Stimulated activated memory B cell treated with anti-CD40 and anti-IgM and Interleukin-4, amounts not matched to agents 10 μg/mL and 1 μg/mL and 100 μg/mL, for 72 hours (primary cell): Measurements from ENCODE around the gene USF1.
A peak's percentile ranks its signal among the peaks of the same experiment; 100 is the strongest.
"Not testable (repeated sequence)": the region's sequence is repeated elsewhere in the genome, so short reads cannot be mapped to it uniquely, and the experiment has no call there.

Experiments
- ATAC-seq: fragments of 150-1000 bp; cut with Tn5 transposase; 2 replicates; pipeline ENCODE4 v1.10.0; 2021
- H3K27ac Mint-ChIP-seq: one replicate; pipeline ENCODE4 v1.8.0; 2022; ENCODE audit warnings: mild to moderate bottlenecking, mixed read lengths
- H3K27me3 Mint-ChIP-seq: one replicate; pipeline ENCODE4 v1.8.0; 2022; ENCODE audit warnings: mixed read lengths
- H3K36me3 Mint-ChIP-seq: one replicate; pipeline ENCODE4 v1.8.0; 2022; ENCODE audit warnings: mixed read lengths
- H3K4me1 Mint-ChIP-seq: one replicate; pipeline ENCODE4 v1.8.0; 2022; ENCODE audit warnings: mixed read lengths
- H3K4me3 Mint-ChIP-seq: one replicate; pipeline ENCODE4 v1.8.0; 2022; ENCODE audit warnings: mild to moderate bottlenecking, moderate library complexity, mixed read lengths
- H3K9me3 Mint-ChIP-seq: one replicate; pipeline ENCODE4 v1.8.0; 2022; ENCODE audit warnings: mixed read lengths

Gene USF1

DNA sequence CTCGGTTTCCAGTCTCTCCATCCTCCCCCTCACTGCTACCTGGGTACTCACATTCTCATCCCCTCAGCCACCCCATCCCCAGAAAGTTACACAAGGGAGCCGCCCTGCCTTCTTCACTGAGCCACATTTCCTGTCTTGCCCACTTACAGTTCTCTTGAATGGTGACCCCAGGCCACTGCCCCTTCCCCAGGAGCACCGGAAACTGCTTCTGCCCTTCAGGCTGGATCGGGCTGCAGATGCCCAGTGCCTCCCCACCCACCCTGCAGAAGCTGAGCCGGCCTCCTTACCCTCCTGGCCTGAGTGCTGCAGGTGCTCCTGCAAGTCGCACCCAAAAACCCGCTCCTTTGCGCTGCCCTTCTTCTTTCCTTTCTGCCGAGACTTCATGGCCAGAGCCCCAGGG lies 23.5 kb upstream of the USF1 start:
- Mint-ChIP-seq H3K4me1 (peaks cover 53% of the 10 kb centered on the region), H3K27ac (peak overlapping the region; percentile 94)

GRCh38 chr1:161068306-161069234 lies 22.8 kb upstream of the USF1 start:
- H3K4me1 Mint-ChIP-seq = peaks cover 60% of the 10 kb centered on the region
- peak overlapping the region; percentile 94 for H3K27ac Mint-ChIP-seq
- H3K27me3 Mint-ChIP-seq = no peaks in the 10 kb centered on the region
- peak overlapping the region; percentile 93 for H3K4me3 Mint-ChIP-seq
- H3K9me3 Mint-ChIP-seq = no peaks in the 10 kb centered on the region
- H3K36me3 Mint-ChIP-seq = peaks cover 43% of the 10 kb centered on the region
- ATAC-seq = peak; percentile 84

More for the DNA sequence above, 23.5 kb upstream of the USF1 start:
- no peak for ATAC-seq
- Mint-ChIP-seq H3K36me3 (peaks cover 38% of the 10 kb centered on the region), H3K27me3 (no peaks in the 10 kb centered on the region), H3K4me3 (peak overlapping the region; percentile 93), H3K9me3 (no peaks in the 10 kb centered on the region)

DNA sequence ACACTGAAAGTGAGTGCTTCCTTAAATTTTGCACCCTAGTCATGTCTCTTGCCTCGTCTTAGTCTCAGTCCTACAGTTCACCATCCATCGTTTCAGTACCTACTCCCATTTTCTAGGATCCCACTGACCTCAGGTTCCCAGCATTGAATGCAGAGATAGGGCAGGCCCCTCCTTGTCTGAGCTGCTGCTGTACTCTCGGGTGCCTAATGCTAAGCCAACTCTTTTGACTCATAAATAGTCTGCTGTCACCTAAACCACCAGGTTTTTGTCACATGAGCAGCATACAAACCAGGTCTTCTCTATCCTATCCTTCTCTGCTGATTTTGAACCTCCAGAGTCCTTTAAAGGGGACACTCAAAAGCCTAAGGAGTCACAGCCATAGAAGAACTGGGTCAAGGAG lies 20.9 kb upstream of the USF1 start:
- no peak for ATAC-seq
- Mint-ChIP-seq H3K36me3 (peaks cover 50% of the 10 kb centered on the region), H3K27me3 (no peaks in the 10 kb centered on the region), H3K9me3 (no peaks in the 10 kb centered on the region), H3K4me3 (peak overlapping the region; percentile 93), H3K4me1 (peaks cover 72% of the 10 kb centered on the region), H3K27ac (peak overlapping the region; percentile 94)

DNA sequence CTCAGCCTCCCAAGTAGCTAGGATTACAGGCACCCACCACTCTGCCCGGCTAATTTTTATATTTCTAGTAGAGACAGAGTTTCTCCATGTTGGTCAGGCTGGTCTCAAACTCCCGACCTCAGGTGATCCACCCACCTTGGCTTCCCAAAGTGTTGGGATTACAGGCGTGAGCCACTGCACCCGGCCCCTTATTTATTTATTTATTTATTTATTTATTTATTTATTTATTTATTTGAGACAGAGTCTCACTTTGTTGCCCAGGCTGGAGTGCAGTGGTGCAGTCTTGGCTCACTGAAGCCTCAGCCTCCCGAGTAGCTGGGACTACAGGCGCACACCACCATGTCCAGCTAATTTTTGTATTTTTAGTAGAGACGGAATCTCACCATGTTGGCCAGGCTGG lies 19.9 kb upstream of the USF1 start:
- not testable (repeated sequence) for H3K4me3 Mint-ChIP-seq, H3K9me3 Mint-ChIP-seq, ATAC-seq, H3K27me3 Mint-ChIP-seq, H3K27ac Mint-ChIP-seq
- peaks cover 70% of the 10 kb centered on the region for H3K4me1 Mint-ChIP-seq
- H3K36me3 Mint-ChIP-seq = peaks cover 52% of the 10 kb centered on the region

DNA sequence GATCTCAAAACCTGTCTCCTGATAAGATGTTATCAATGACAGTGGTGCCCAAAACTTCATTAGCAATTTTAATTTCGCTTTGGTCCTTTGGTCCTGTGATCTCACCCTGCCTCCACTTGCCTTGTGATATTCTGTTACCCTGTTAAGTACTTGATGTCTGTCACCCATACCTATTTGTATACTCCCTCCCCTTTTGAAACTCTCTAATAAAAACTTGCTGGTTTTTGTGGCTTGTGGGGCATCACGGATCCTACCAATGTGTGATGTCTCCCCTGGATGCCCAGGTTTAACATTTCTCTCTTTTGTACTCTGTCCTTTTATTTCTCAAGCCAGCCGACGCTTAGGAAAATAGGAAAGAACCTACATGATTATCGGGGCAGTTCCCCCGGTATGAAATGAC lies 18.2 kb upstream of the USF1 start:
- H3K36me3 Mint-ChIP-seq = peaks cover 61% of the 10 kb centered on the region
- H3K9me3 Mint-ChIP-seq, H3K4me3 Mint-ChIP-seq: not testable (repeated sequence)

DNA sequence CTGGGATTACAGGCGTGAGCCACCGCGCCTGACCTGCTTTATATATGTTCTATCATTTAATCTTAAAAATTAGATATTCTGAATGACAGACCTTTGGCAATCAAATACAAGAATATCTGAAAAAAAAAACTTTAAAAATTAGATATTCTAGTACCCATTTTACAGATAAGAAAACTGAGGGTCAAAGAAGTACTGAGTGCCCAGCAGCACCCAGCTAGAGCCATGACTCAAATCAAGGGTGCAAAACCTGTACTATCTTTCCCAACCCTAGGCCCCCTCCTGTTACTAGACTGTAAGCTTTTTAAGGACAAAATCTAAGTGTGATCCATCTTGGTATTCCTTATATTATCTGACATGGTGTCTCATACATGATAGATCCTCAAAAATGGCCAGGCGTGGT lies 15.6 kb upstream of the USF1 start:
- no peak for ATAC-seq
- H3K4me3 Mint-ChIP-seq = no peak overlapping the region
- H3K27me3 Mint-ChIP-seq = no peaks in the 10 kb centered on the region
- no peaks in the 10 kb centered on the region for H3K9me3 Mint-ChIP-seq
- no peak overlapping the region for H3K27ac Mint-ChIP-seq
- peaks cover 52% of the 10 kb centered on the region for H3K36me3 Mint-ChIP-seq
- H3K4me1 Mint-ChIP-seq = peaks cover 67% of the 10 kb centered on the region

More for the DNA sequence above, 18.2 kb upstream of the USF1 start:
- peak overlapping the region; percentile 78 for H3K27ac Mint-ChIP-seq
- not testable (repeated sequence) for ATAC-seq, H3K27me3 Mint-ChIP-seq
- H3K4me1 Mint-ChIP-seq = peaks cover 88% of the 10 kb centered on the region

- no peaks in the 10 kb centered on the region for H3K27me3 Mint-ChIP-seq
- peak overlapping the region; percentile 49 for H3K27ac Mint-ChIP-seq
- peaks cover 55% of the 10 kb centered on the region for H3K36me3 Mint-ChIP-seq
- H3K9me3 Mint-ChIP-seq = no peaks in the 10 kb centered on the region
- no peak for ATAC-seq
- H3K4me1 Mint-ChIP-seq = peaks cover 53% of the 10 kb centered on the region
- H3K4me3 Mint-ChIP-seq = no peak overlapping the region
Measured at GRCh38 chr1:161059293-161059692, 13.5 kb upstream of the USF1 start.

GRCh38 chr1:161054805-161055204 lies 9.0 kb upstream of the USF1 start:
- no peak for ATAC-seq
- H3K27ac Mint-ChIP-seq = no peak overlapping the region
- peaks cover 68% of the 10 kb centered on the region for H3K36me3 Mint-ChIP-seq
- peaks cover 21% of the 10 kb centered on the region for H3K4me1 Mint-ChIP-seq
- H3K27me3 Mint-ChIP-seq = no peaks in the 10 kb centered on the region
- no peaks in the 10 kb centered on the region for H3K9me3 Mint-ChIP-seq
- H3K4me3 Mint-ChIP-seq = no peak overlapping the region

DNA sequence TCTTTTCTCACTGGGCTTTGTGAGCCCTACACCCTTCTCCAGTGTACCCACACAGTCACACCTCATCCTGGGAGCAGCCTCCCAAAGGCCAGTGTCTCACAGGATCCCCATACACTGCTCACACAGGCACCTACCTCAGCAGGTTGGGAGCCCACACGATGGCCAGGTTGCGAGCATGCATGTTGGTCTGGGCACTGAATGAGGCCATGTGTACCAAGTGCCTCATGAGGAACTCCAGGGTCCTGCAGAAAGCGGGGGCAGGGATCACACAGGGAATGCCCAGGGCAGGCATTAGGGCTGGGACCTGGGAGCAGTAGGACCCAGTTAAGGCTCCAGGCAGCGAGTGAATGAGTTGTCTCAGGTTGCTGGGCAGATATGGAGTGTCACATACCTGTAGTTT lies 8.5 kb upstream of the USF1 start:
- no peak overlapping the region for H3K4me3 Mint-ChIP-seq
- no peaks in the 10 kb centered on the region for H3K9me3 Mint-ChIP-seq
- H3K27ac Mint-ChIP-seq = no peak overlapping the region
- H3K4me1 Mint-ChIP-seq = peaks cover 20% of the 10 kb centered on the region
- H3K36me3 Mint-ChIP-seq = peaks cover 68% of the 10 kb centered on the region
- no peaks in the 10 kb centered on the region for H3K27me3 Mint-ChIP-seq
- ATAC-seq = no peak

DNA sequence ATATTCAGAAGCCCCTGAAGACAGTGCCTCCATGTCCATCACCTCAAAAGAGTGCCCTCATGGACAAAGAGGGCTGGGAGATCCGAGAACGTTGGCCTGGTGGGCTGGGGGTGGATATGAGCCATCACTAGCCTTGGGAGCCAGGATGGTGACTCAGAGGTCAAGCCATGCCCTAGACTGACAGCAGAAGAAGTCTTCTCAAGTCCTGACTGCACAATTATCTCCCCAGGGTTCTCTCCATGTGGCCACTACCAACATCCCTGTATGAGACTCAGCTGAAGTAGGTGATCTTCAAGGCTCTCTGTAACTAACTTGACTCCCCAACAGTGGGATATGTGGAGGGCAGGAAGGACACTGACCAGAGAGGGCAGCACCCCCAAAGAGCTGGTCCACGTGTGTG lies 7.1 kb upstream of the USF1 start:
- Mint-ChIP-seq H3K9me3 (no peaks in the 10 kb centered on the region), H3K36me3 (peaks cover 77% of the 10 kb centered on the region), H3K4me3 (no peak overlapping the region), H3K27ac (peak overlapping the region; percentile 46), H3K4me1 (peaks cover 29% of the 10 kb centered on the region), H3K27me3 (no peaks in the 10 kb centered on the region)
- ATAC-seq = no peak

DNA sequence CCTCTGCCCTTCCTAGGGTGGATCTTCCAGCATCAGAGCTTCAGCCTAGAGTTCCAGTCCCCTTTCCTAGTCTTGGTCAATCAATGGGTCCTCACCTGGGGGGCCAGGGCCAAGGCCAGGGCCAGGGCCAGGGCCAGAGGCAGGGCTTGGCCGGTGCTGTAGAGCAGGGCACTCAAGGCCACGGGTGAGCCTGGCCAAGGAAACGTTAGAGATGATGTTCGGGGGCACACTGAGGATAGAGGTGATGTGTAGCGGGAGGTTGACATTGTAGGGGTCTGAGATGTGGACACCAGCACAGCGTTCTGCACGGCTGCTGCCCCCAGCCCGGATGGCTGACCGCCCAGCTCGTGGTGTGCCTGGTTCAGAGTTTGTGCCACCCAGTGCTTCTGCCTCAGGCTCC lies 5.4 kb upstream of the USF1 start:
- ATAC-seq = no peak
- H3K36me3 Mint-ChIP-seq = peaks cover 67% of the 10 kb centered on the region
- H3K27ac Mint-ChIP-seq = peak overlapping the region; percentile 53
- no peaks in the 10 kb centered on the region for H3K9me3 Mint-ChIP-seq
- peaks cover 43% of the 10 kb centered on the region for H3K4me1 Mint-ChIP-seq
- H3K4me3 Mint-ChIP-seq = no peak overlapping the region
- no peaks in the 10 kb centered on the region for H3K27me3 Mint-ChIP-seq

DNA sequence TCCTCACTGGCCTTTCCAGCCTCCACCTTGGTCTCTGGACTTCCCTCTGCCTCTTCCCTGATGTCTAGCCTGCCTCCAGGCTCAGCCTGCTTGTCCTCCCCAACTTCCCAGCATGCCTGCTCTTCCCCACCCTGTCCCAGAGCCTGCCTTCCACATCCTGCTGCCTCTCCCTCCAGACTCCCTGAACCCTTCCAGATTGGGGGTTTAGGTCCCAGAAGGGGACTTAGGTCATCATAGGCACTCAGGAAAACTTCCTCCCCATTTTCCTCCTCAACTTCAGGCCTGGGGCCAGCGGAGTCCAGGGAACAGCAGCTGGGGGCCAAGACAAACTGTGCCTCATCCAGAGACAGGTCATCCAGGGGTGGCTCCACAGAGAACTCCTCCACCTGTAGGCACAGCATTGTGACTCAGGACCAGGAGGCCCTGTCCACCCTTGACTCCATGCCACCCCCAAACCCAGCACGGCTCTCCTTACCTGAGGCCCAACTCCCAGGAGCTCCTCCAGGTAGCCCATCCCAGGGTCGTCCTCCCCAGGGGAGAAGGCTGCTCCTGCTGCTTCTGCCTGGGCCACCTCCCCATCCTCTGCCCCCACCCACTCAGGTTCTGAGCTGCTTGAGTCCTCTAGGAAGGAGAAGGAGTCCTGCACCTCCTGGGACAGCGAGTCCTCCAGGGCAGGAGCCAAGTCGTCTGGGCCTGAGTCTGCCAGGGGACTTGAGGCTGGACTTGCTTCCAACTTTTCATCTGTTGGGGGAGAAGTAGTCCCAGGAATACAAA lies 3.4 kb upstream of the USF1 start:
- no peak overlapping the region for H3K4me3 Mint-ChIP-seq
- H3K27ac Mint-ChIP-seq = peak overlapping the region; percentile 95
- H3K36me3 Mint-ChIP-seq = peaks cover 58% of the 10 kb centered on the region
- H3K27me3 Mint-ChIP-seq = no peaks in the 10 kb centered on the region
- no peak for ATAC-seq
- H3K4me1 Mint-ChIP-seq = peaks cover 45% of the 10 kb centered on the region
- no peaks in the 10 kb centered on the region for H3K9me3 Mint-ChIP-seq

DNA sequence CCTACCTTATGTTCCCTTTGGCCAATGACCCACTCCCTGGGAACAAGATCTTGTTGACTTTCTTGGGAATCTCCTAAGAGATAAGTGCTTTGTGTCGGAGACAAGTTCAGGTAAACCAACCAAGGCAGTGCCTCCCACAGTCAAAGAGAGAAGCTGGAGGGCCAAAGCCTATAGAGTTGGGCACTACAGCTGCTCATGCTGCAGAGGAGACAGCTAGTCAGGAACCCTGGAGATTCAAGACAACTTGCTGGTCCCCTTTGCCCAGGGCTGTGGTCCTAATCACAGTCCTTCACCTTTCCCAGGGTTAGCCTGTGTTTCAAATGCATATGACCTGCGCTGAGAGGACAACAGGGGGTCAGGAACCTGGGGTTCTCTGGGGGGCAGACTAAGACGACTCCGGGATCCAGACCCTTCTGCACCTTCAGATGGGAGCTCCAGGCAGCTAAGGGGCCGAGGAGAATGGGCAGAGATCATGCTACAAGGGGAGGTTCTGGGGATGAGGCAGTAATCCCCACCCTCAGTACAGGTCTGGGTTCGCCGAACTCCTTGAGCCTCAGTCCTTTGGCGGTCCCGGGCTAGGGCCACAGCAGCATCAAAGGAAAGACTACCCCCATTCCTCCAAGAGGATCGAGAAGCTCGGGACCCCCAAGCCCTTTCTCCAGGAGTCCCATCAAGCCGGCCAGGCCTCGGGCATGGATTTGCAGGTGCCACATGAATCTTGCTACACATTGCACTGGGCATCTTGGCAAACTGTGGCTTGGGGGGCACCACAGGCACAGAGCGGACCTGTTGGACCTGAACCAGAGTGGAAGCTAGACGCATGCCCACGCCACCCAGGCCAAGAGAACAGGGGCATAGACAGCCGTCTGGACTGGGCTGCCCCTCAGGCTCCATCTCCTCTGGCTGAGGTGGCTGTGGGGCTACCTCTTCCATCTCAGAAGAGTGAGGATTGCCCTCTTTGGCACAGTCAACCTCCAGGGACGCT lies 2.0 kb upstream of the USF1 start:
- Mint-ChIP-seq H3K27me3 (no peaks in the 10 kb centered on the region), H3K36me3 (peaks cover 48% of the 10 kb centered on the region), H3K9me3 (no peaks in the 10 kb centered on the region), H3K4me3 (no peak overlapping the region), H3K27ac (peak overlapping the region; percentile 95), H3K4me1 (peaks cover 43% of the 10 kb centered on the region)
- ATAC-seq = no peak

DNA sequence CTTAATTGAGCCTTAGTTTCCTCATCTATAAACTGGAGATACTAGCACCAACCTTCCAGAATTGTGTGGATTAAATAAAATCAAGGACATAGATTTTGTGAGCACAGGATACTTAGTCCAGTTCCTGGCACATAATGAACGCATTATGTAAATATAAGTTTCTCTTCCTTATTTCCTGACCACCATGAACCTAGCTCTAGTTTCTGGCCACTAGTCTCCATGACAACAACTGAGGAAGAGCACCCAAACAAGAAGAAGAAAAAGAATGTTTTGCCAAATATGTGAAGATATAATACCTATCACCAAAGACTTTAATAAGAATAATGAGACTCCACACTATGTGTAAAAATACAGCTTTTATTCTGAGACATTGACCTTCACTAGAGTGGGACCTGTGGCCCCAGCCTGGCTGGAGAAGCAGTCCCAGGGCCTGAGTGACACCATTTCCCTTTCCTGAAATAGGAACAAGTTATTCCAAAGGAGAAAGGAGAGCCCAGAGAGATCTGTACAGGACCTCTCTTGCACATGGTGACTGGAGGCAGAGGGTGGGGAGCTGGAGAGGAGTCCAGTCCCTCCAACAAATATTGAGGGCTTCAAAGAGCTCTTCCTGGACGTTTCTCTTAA lies 940 bp upstream of the USF1 start:
- Mint-ChIP-seq H3K36me3 (peaks cover 48% of the 10 kb centered on the region), H3K27me3 (no peaks in the 10 kb centered on the region), H3K9me3 (no peaks in the 10 kb centered on the region), H3K27ac (peak overlapping the region; percentile 95), H3K4me3 (peak overlapping the region; percentile 98), H3K4me1 (peaks cover 53% of the 10 kb centered on the region)
- ATAC-seq = peak; percentile 71
